ENCODE results near the gene ZNF334. TPM values are rescaled to one million over a fixed set of nuclear protein-coding genes. Genes with fewer than 3 reads are reported as not detected.

ZNF334 gene
- total RNA-seq, 4 donors from 2014 or later, result 0.47 to 2.6 (median 1.4) TPM

DNA sequence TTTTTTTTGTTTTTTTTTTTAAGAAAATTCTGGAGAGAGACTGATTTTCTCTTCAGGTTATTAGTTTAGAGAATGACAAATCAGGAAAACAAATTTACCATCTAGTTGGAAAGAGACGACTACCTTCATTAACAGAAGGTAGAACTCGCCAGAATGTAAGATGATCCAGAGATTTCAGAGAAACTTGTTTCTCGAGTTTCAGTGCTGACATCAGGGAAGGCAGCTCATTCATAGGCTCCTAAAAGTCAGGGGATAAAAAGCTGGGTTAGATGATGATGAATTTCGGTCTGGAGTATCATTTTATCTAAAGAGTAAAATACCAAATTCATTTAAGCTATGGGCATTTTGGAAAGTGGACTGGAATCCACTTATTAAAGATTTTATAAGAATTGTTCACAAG, 27.9 kb downstream of the ZNF334 start:
- Histone ChIP-seq H3K9me3 (no peaks in the 10 kb centered on the region), H3K27ac (no peak overlapping the region), H3K27me3 (peaks cover 20% of the 10 kb centered on the region), H3K4me3 (no peak overlapping the region), H3K36me3 (no peaks in the 10 kb centered on the region), H3K4me1 (peaks cover 5% of the 10 kb centered on the region)
- WGBS, result 26% methylated on average over 4 of the region's 4 CpGs
- TF ChIP-seq, protein P1, sequence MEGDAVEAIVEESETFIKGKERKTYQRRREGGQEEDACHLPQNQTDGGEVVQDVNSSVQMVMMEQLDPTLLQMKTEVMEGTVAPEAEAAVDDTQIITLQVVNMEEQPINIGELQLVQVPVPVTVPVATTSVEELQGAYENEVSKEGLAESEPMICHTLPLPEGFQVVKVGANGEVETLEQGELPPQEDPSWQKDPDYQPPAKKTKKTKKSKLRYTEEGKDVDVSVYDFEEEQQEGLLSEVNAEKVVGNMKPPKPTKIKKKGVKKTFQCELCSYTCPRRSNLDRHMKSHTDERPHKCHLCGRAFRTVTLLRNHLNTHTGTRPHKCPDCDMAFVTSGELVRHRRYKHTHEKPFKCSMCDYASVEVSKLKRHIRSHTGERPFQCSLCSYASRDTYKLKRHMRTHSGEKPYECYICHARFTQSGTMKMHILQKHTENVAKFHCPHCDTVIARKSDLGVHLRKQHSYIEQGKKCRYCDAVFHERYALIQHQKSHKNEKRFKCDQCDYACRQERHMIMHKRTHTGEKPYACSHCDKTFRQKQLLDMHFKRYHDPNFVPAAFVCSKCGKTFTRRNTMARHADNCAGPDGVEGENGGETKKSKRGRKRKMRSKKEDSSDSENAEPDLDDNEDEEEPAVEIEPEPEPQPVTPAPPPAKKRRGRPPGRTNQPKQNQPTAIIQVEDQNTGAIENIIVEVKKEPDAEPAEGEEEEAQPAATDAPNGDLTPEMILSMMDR (IDR thresholded peaks at IDR 0.05), result no peak
- TF ChIP-seq POLR2A (IDR thresholded peaks at IDR 0.05) (no peak), POLR2AphosphoS5 (IDR thresholded peaks at IDR 0.05) (no peak), EP300 (IDR thresholded peaks at IDR 0.05) (no peak)
- no peak for DNase-seq (ENCODE audit: low spot score in 2 of 2)

DNA sequence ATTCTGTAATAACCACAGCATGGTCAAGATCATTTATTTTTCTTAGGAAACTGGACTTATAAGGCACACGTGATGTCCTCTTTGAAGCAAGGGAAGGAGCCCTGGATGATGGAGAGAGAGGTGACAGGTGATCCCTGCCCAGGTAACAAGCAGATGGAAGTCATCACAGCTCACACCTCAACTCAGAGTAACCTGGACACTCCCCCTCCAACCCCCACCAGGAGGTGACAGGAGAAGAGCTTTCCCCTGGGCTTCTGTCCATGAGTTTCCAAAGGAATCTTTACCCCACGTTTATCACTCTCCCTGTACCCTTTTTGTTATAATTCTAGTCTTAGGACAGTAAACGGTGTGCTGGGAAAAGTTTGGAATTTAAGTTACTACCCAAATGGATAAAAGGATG, 28.4 kb downstream of the ZNF334 start:
- peaks cover 5% of the 10 kb centered on the region for H3K4me1 ChIP-seq
- H3K4me3 ChIP-seq, result no peak overlapping the region
- no peaks in the 10 kb centered on the region for H3K9me3 ChIP-seq
- DNase-seq (ENCODE audit: low spot score in 2 of 2), result no peak
- no peak overlapping the region for H3K27ac ChIP-seq
- H3K27me3 ChIP-seq, result peaks cover 24% of the 10 kb centered on the region
- TF ChIP-seq POLR2A (IDR thresholded peaks at IDR 0.05) (no peak), EP300 (IDR thresholded peaks at IDR 0.05) (no peak), POLR2AphosphoS5 (IDR thresholded peaks at IDR 0.05) (no peak)
- TF ChIP-seq, protein P1 (IDR thresholded peaks at IDR 0.05), result no peak
- no peaks in the 10 kb centered on the region for H3K36me3 ChIP-seq
- 51% methylated on average over 3 of the region's 3 CpGs for WGBS

DNA sequence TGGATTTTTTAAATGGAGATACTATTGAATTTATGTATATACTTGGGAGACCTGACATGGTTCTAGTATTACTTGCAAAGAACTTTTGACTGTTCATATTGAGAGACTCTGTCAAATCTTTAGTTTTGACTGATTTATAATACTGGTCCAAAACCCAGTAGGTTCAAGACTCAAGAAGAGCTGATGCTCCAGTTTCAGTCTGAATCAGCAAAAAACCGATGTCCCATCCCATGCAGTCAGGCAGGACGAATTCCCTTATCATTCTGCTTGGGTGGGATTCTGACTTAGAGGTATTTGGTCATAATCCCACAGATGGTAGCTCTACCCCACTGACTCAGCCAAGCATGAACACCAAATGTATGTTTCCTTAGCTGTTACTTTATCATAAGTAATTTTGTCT, 29.5 kb downstream of the ZNF334 start:
- DNase-seq (ENCODE audit: low spot score in 2 of 2), result no peak
- peaks cover 17% of the 10 kb centered on the region for H3K27me3 ChIP-seq

DNA sequence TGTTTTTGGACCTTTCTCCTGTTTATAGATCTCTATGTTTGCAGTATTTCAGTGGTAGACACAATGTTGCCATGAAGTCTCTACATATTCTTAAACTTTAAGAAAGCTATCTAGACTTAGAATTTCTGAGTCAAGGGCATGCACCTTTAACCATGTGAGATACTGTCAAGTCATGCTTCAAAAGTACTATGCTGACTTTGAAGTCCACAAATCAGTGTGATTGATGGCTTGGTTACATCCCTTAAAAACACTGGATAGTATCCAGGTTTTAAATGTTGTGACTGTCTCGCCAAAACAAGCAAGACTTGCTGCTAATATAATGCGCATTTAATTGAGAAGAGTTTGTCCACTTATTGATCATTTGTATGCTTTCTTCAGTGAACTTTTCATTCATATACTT, 30.5 kb downstream of the ZNF334 start:
- Histone ChIP-seq H3K27ac (no peak overlapping the region), H3K4me1 (peaks cover 5% of the 10 kb centered on the region), H3K4me3 (no peak overlapping the region), H3K36me3 (no peaks in the 10 kb centered on the region), H3K9me3 (no peaks in the 10 kb centered on the region), H3K27me3 (peaks cover 13% of the 10 kb centered on the region)
- WGBS, result 53% methylated on average over 2 of the region's 2 CpGs
- DNase-seq (ENCODE audit: low spot score in 2 of 2), result no peak
- TF ChIP-seq, protein P1 (IDR thresholded peaks at IDR 0.05), result no peak
- TF ChIP-seq EP300 (IDR thresholded peaks at IDR 0.05), result no peak
- no peak for TF ChIP-seq POLR2AphosphoS5 (IDR thresholded peaks at IDR 0.05)
- TF ChIP-seq POLR2A (IDR thresholded peaks at IDR 0.05), result no peak

More for the DNA sequence above, 29.5 kb downstream of the ZNF334 start:
- H3K27ac ChIP-seq, result no peak overlapping the region
- H3K4me1 ChIP-seq, result peaks cover 5% of the 10 kb centered on the region
- H3K9me3 ChIP-seq, result no peaks in the 10 kb centered on the region
- H3K4me3 ChIP-seq, result no peak overlapping the region
- no peak for TF ChIP-seq POLR2A (IDR thresholded peaks at IDR 0.05)
- no peak for TF ChIP-seq POLR2AphosphoS5 (IDR thresholded peaks at IDR 0.05)
- TF ChIP-seq, protein P1 (IDR thresholded peaks at IDR 0.05), result no peak
- no peak for TF ChIP-seq EP300 (IDR thresholded peaks at IDR 0.05)
- H3K36me3 ChIP-seq, result no peaks in the 10 kb centered on the region
- 77% methylated on average over 2 of the region's 2 CpGs for WGBS

DNA sequence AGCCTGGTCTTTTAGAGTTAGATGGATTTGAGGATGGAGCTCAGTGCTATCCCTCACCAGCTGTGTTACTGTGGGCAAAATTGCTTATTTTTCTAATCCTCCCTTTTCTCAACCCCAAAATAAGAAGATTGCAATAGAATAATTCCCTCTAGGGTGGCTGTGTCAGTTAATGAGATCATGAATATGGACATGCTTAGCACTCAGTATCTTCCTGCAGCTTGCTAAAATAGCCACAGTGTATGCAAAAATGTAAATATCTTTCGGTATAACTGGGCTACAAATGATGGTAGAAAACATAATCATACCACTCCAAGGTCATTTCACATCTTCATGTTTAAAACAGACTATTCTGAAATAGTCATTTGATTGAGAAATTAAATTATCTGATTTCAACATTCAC, 35.7 kb downstream of the ZNF334 start:
- peaks cover 7% of the 10 kb centered on the region for H3K27me3 ChIP-seq
- TF ChIP-seq POLR2A (IDR thresholded peaks at IDR 0.05) (no peak), EP300 (IDR thresholded peaks at IDR 0.05) (no peak), POLR2AphosphoS5 (IDR thresholded peaks at IDR 0.05) (no peak)
- TF ChIP-seq, protein P1 (IDR thresholded peaks at IDR 0.05), result no peak
- no peaks in the 10 kb centered on the region for H3K9me3 ChIP-seq
- H3K4me1 ChIP-seq, result no peaks in the 10 kb centered on the region
- 81% methylated on average over 1 of the region's 1 CpG for WGBS
- no peak overlapping the region for H3K27ac ChIP-seq
- no peaks in the 10 kb centered on the region for H3K36me3 ChIP-seq
- H3K4me3 ChIP-seq, result no peak overlapping the region
- no peak for DNase-seq (ENCODE audit: low spot score in 2 of 2)
